HG02938 (cell line): ENCODE data around the gene TBX20.

Experiments
- ATAC-seq: cut with Tn5 transposase; IDR thresholded peaks from one replicate; pipeline ENCODE4 v1.9.1; 2021; ENCODE audit warnings: mild to moderate bottlenecking, moderate library complexity; ENCODE audit not compliant: unreplicated experiment

Gene TBX20

GRCh38 chr7:35253710-35254495 is at the start of gene TBX20:
Gene TBX20, minus strand, starts transcription at chr7:35254100. Its CDS starts 480 bp downstream, at chr7:35253620.
- ATAC-seq: no peak

GRCh38 chr7:35289376-35289775 is 35.5 kb upstream of the TBX20 start:
- ATAC-seq: no peak

GRCh38 chr7:35286986-35287385 is 33.1 kb upstream of the TBX20 start:
- no peak for ATAC-seq

- ATAC-seq: no peak
Observed at GRCh38 chr7:35286422-35286821, 32.5 kb upstream of the TBX20 start.

GRCh38 chr7:35285799-35286198 is 31.9 kb upstream of the TBX20 start:
- no peak for ATAC-seq

GRCh38 chr7:35280902-35281301 is 27.0 kb upstream of the TBX20 start:
- no peak for ATAC-seq

- ATAC-seq: no peak
Observed at GRCh38 chr7:35277359-35277758, 23.5 kb upstream of the TBX20 start.

GRCh38 chr7:35272246-35272645 is 18.3 kb upstream of the TBX20 start:
- no peak for ATAC-seq

GRCh38 chr7:35268953-35269352 is 15.1 kb upstream of the TBX20 start:
- ATAC-seq: no peak

GRCh38 chr7:35267411-35267810 is 13.5 kb upstream of the TBX20 start:
- no peak for ATAC-seq

GRCh38 chr7:35263396-35263795 is 9.5 kb upstream of the TBX20 start:
- ATAC-seq: no peak

- no peak for ATAC-seq
Observed at GRCh38 chr7:35261476-35262285, 7.8 kb upstream of the TBX20 start.

- no peak for ATAC-seq
Observed at GRCh38 chr7:35261041-35261440, 7.1 kb upstream of the TBX20 start.

GRCh38 chr7:35260246-35260645 is 6.3 kb upstream of the TBX20 start:
- ATAC-seq: no peak

GRCh38 chr7:35259523-35259908 is 5.6 kb upstream of the TBX20 start:
- ATAC-seq: no peak

GRCh38 chr7:35258868-35259522 is 5.1 kb upstream of the TBX20 start:
- no peak for ATAC-seq

- ATAC-seq: no peak
Observed at GRCh38 chr7:35258125-35258867, 4.4 kb upstream of the TBX20 start.

- ATAC-seq: no peak
Observed at GRCh38 chr7:35257251-35258124, 3.6 kb upstream of the TBX20 start.

GRCh38 chr7:35256256-35257175 is 2.6 kb upstream of the TBX20 start:
- no peak for ATAC-seq
